ENCODE measurements around the gene PSAP.

Gene PSAP

DNA sequence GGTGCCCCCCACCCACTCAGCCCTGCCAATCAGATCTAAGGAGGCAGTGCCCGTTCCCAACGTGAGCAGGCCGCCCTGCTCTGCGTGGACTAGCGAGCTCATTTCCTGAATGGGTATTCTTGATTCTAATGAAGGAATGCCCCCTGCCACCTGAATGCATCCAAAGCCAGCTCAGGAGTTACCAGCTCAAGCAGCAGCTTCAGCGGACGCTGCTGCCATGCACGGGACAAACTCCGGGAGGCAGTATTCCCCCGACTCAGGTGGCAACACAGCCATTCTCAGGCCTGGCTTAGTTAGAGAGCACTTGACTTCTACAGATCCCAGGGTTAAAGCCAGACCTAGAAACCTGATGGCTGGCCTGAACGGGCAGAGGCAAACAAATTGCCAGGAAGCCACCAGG lies 25.8 kb downstream of the PSAP start:
- no peak overlapping the region for H2BK15ac ChIP-seq (ENCODE audit: low read depth, poor library complexity, severe bottlenecking)
- no peak overlapping the region for H2AFZ ChIP-seq (ENCODE audit: low read depth, low read length)
- H3K9ac ChIP-seq (ENCODE audit: low read length), result no peak overlapping the region
- H3K18ac ChIP-seq (ENCODE audit: low read depth in 1 of 2, low read length in 2 of 2), result no peak overlapping the region
- no peak overlapping the region for H3K14ac ChIP-seq (ENCODE audit: low read length in 2 of 2)
- H3K4me1 ChIP-seq (ENCODE audit: control insufficient read depth, insufficient read depth, low read depth, low read length), result no peaks in the 10 kb centered on the region
- H3K36me3 ChIP-seq (ENCODE audit: control insufficient read depth in 1 of 2, insufficient read depth in 2 of 2, low read depth in 1 of 2, low read length in 2 of 2), result peaks cover 65 to 98% of the 10 kb centered on the region in 2 experiments
- no peak overlapping the region for H3K4me3 ChIP-seq (ENCODE audit: insufficient read depth in 1 of 2, low read depth in 1 of 2, low read length in 2 of 2)
- no peaks in the 10 kb centered on the region for H3K27me3 ChIP-seq (ENCODE audit: control insufficient read depth in 1 of 2, insufficient read depth in 1 of 2, low read length in 2 of 2)
- no peak overlapping the region for H2BK12ac ChIP-seq (ENCODE audit: low read length in 2 of 2)
- H2AK5ac ChIP-seq (ENCODE audit: low read length, severe bottlenecking), result no peak overlapping the region
- H3K4me2 ChIP-seq (ENCODE audit: low read length, poor library complexity, severe bottlenecking), result no peak overlapping the region
- H3K4ac ChIP-seq (ENCODE audit: low read depth in 1 of 2, low read length in 2 of 2), result no peak overlapping the region
- no peak for DNase-seq
- no peak overlapping the region for H3K27ac ChIP-seq (ENCODE audit: low read length, poor library complexity, severe bottlenecking)
- no peak overlapping the region for H2BK120ac ChIP-seq (ENCODE audit: low read depth, low read length)
- WGBS, result 86% methylated on average over 11 of the region's 11 CpGs
- no peak overlapping the region for H4K8ac ChIP-seq (ENCODE audit: low read length)
- H3K23ac ChIP-seq (ENCODE audit: low read length in 2 of 2), result no peak overlapping the region
- no peak overlapping the region for H4K91ac ChIP-seq (ENCODE audit: low read length)
- H3K79me1 ChIP-seq (replicated peaks; ENCODE audit: low read length, poor library complexity, severe bottlenecking), result peaks cover 52% of the 10 kb centered on the region
- H2BK5ac ChIP-seq (ENCODE audit: low read depth, low read length, poor library complexity, severe bottlenecking), result no peak overlapping the region
- no peaks in the 10 kb centered on the region for H3K9me3 ChIP-seq (ENCODE audit: control insufficient read depth, low read length)

DNA sequence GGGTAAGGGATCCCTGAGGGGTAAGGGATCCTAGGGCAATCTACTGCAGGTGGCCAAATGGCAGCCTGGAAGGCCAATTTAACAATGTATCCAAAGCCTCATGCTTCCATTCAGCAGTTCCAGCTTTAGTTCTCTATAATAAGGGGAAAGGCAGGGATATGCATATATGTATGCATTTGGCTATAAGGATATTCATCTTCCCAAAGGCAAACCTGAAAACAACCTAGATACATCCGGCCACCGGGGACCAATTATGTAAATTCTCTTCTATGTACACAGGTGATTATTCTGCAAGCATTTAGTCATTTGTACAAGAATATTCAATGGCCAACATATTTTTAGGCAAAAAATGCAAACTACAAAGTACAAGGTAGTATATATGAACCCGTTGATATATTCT lies 26.7 kb downstream of the PSAP start:
- Histone ChIP-seq H4K91ac (ENCODE audit: low read length) (no peak overlapping the region), H2AK5ac (ENCODE audit: low read length, severe bottlenecking) (no peak overlapping the region), H2BK120ac (ENCODE audit: low read depth, low read length) (no peak overlapping the region), H3K27me3 (ENCODE audit: control insufficient read depth in 1 of 2, insufficient read depth in 1 of 2, low read length in 2 of 2) (no peaks in the 10 kb centered on the region), H3K27ac (ENCODE audit: low read length, poor library complexity, severe bottlenecking) (no peak overlapping the region), H4K8ac (ENCODE audit: low read length) (no peak overlapping the region), H3K23ac (ENCODE audit: low read length in 2 of 2) (no peak overlapping the region), H3K79me1 (replicated peaks; ENCODE audit: low read length, poor library complexity, severe bottlenecking) (peaks cover 48% of the 10 kb centered on the region), H2BK5ac (ENCODE audit: low read depth, low read length, poor library complexity, severe bottlenecking) (no peak overlapping the region), H3K4ac (ENCODE audit: low read depth in 1 of 2, low read length in 2 of 2) (no peak overlapping the region), H2BK15ac (ENCODE audit: low read depth, poor library complexity, severe bottlenecking) (no peak overlapping the region), H3K4me2 (ENCODE audit: low read length, poor library complexity, severe bottlenecking) (no peak overlapping the region), H3K9me3 (ENCODE audit: control insufficient read depth, low read length) (no peaks in the 10 kb centered on the region), H2BK12ac (ENCODE audit: low read length in 2 of 2) (no peak overlapping the region), H2AFZ (ENCODE audit: low read depth, low read length) (no peak overlapping the region), H3K9ac (ENCODE audit: low read length) (no peak overlapping the region), H3K14ac (ENCODE audit: low read length in 2 of 2) (no peak overlapping the region), H3K4me1 (ENCODE audit: control insufficient read depth, insufficient read depth, low read depth, low read length) (no peaks in the 10 kb centered on the region), H3K36me3 (ENCODE audit: control insufficient read depth in 1 of 2, insufficient read depth in 2 of 2, low read depth in 1 of 2, low read length in 2 of 2) (peaks cover 72 to 98% of the 10 kb centered on the region in 2 experiments), H3K18ac (ENCODE audit: low read depth in 1 of 2, low read length in 2 of 2) (no peak overlapping the region), H3K4me3 (ENCODE audit: insufficient read depth in 1 of 2, low read depth in 1 of 2, low read length in 2 of 2) (no peak overlapping the region)
- 100% methylated on average over 1 of the region's 3 CpGs for WGBS
- no peak for DNase-seq

DNA sequence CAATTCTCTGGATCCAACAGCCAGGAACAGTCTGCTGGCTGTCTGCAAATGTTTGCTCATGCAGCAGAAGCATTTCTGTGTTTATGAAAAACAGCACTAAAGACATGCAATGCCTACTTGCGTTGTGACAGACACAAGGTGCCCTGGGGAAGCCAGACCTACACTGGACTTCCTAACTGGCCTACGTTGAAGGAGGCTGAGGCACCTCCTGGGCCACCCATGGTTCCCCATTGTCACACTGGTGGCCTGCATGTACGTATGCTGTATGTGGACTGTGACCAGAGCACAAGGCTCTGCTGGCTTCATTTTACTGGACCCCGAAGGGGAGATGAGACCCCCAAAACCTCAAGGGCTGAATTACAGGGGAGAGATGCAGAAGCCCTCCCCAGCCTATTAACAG lies 27.7 kb downstream of the PSAP start:
- WGBS, result 97% methylated on average over 4 of the region's 4 CpGs
- H2AFZ ChIP-seq (ENCODE audit: low read depth, low read length), result no peak overlapping the region
- no peak overlapping the region for H3K27ac ChIP-seq (ENCODE audit: low read length, poor library complexity, severe bottlenecking)
- H2BK120ac ChIP-seq (ENCODE audit: low read depth, low read length), result no peak overlapping the region
- no peak overlapping the region for H2BK15ac ChIP-seq (ENCODE audit: low read depth, poor library complexity, severe bottlenecking)
- no peak overlapping the region for H2BK12ac ChIP-seq (ENCODE audit: low read length in 2 of 2)
- H3K4me2 ChIP-seq (ENCODE audit: low read length, poor library complexity, severe bottlenecking), result no peak overlapping the region
- no peak overlapping the region for H3K18ac ChIP-seq (ENCODE audit: low read depth in 1 of 2, low read length in 2 of 2)
- H4K8ac ChIP-seq (ENCODE audit: low read length), result no peak overlapping the region
- no peak overlapping the region for H4K91ac ChIP-seq (ENCODE audit: low read length)
- no peak overlapping the region for H3K9ac ChIP-seq (ENCODE audit: low read length)
- H3K9me3 ChIP-seq (ENCODE audit: control insufficient read depth, low read length), result no peaks in the 10 kb centered on the region
- H3K36me3 ChIP-seq (ENCODE audit: control insufficient read depth in 1 of 2, insufficient read depth in 2 of 2, low read depth in 1 of 2, low read length in 2 of 2), result peaks cover 73 to 98% of the 10 kb centered on the region in 2 experiments
- peaks cover 53% of the 10 kb centered on the region for H3K79me1 ChIP-seq (replicated peaks; ENCODE audit: low read length, poor library complexity, severe bottlenecking)
- no peak overlapping the region for H2AK5ac ChIP-seq (ENCODE audit: low read length, severe bottlenecking)
- H3K4me3 ChIP-seq (ENCODE audit: insufficient read depth in 1 of 2, low read depth in 1 of 2, low read length in 2 of 2), result no peak overlapping the region
- no peak overlapping the region for H3K23ac ChIP-seq (ENCODE audit: low read length in 2 of 2)
- H2BK5ac ChIP-seq (ENCODE audit: low read depth, low read length, poor library complexity, severe bottlenecking), result no peak overlapping the region
- no peak overlapping the region for H3K14ac ChIP-seq (ENCODE audit: low read length in 2 of 2)
- no peaks in the 10 kb centered on the region for H3K27me3 ChIP-seq (ENCODE audit: control insufficient read depth in 1 of 2, insufficient read depth in 1 of 2, low read length in 2 of 2)
- DNase-seq, result no peak
- no peaks in the 10 kb centered on the region for H3K4me1 ChIP-seq (ENCODE audit: control insufficient read depth, insufficient read depth, low read depth, low read length)
- no peak overlapping the region for H3K4ac ChIP-seq (ENCODE audit: low read depth in 1 of 2, low read length in 2 of 2)

GRCh38 chr10:71821909-71822763 lies 28.9 kb downstream of the PSAP start:
- Histone ChIP-seq H3K27ac (ENCODE audit: low read length, poor library complexity, severe bottlenecking) (no peak overlapping the region), H2AK5ac (ENCODE audit: low read length, severe bottlenecking) (no peak overlapping the region), H3K27me3 (ENCODE audit: control insufficient read depth in 1 of 2, insufficient read depth in 1 of 2, low read length in 2 of 2) (no peaks in the 10 kb centered on the region), H3K79me1 (replicated peaks; ENCODE audit: low read length, poor library complexity, severe bottlenecking) (peaks cover 52% of the 10 kb centered on the region), H3K4ac (ENCODE audit: low read depth in 1 of 2, low read length in 2 of 2) (no peak overlapping the region), H3K23ac (ENCODE audit: low read length in 2 of 2) (no peak overlapping the region), H2BK12ac (ENCODE audit: low read length in 2 of 2) (no peak overlapping the region), H4K8ac (ENCODE audit: low read length) (no peak overlapping the region), H3K4me2 (ENCODE audit: low read length, poor library complexity, severe bottlenecking) (no peak overlapping the region), H2BK120ac (ENCODE audit: low read depth, low read length) (no peak overlapping the region), H2BK15ac (ENCODE audit: low read depth, poor library complexity, severe bottlenecking) (no peak overlapping the region), H2AFZ (ENCODE audit: low read depth, low read length) (no peak overlapping the region), H2BK5ac (ENCODE audit: low read depth, low read length, poor library complexity, severe bottlenecking) (no peak overlapping the region), H3K14ac (ENCODE audit: low read length in 2 of 2) (no peak overlapping the region), H4K91ac (ENCODE audit: low read length) (no peak overlapping the region), H3K18ac (ENCODE audit: low read depth in 1 of 2, low read length in 2 of 2) (no peak overlapping the region), H3K9ac (ENCODE audit: low read length) (no peak overlapping the region), H3K4me1 (ENCODE audit: control insufficient read depth, insufficient read depth, low read depth, low read length) (no peaks in the 10 kb centered on the region), H3K4me3 (ENCODE audit: insufficient read depth in 1 of 2, low read depth in 1 of 2, low read length in 2 of 2) (no peak overlapping the region), H3K9me3 (ENCODE audit: control insufficient read depth, low read length) (no peaks in the 10 kb centered on the region), H3K36me3 (ENCODE audit: control insufficient read depth in 1 of 2, insufficient read depth in 2 of 2, low read depth in 1 of 2, low read length in 2 of 2) (peaks cover 77 to 99% of the 10 kb centered on the region in 2 experiments)
- DNase-seq, result no peak
- 89% methylated on average over 8 of the region's 9 CpGs for WGBS

Measured in mesenchymal stem cell (in vitro differentiated cells and primary cell).